GM18511 (cell line): ENCODE results near the gene ADAMTS2.

ENCODE experiments used
- ATAC-seq: cut with Tn5 transposase; IDR thresholded peaks from one replicate; pipeline ENCODE4 v1.9.1; 2021; ENCODE audit warnings: mild to moderate bottlenecking, moderate library complexity; ENCODE audit not compliant: unreplicated experiment

ADAMTS2 gene

DNA sequence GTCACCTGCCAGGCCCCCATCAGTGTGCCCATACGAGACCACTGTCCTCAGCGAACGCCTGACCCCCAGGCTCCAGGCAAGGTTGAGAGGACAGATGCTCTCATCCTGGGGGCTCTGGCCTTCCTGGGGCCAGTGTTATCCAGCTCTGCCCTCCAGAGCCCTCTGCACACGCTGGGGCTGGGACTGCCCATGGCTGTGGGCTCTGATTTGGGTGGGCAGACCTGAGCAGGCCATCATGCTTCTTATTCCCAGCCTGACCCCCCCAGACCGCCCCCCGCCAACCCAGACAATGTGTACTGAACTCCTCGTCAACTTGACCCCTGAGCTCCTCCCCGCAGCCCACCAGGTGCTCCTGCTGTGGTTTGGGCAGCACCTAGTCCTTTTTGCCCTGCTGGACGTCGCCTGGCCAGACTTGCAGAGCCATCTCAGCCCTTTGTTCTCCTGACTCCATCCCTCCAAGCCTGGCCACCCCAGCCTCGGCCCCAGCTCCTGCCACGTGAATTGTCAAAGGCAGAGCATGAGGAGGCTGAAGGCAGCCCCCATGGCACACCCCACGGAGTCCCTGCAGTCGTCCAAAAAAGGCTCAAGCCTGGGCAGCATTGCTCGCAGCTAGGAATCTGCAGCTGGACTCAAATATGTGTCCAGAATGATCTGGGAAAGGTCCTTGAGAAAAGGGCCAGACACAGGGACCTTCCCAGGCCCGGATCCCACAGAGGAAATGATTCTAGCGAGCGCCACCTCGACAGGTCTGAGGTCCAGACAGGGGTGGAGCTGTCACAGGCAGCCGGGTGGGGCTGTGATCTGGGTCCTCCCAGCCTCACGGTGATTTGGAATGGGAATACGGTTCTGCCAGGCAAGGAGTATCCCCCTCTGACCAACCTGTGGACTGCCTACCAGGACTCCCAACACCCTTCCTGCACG is 87.0 kb downstream of the ADAMTS2 start:
- ATAC-seq: no peak

DNA sequence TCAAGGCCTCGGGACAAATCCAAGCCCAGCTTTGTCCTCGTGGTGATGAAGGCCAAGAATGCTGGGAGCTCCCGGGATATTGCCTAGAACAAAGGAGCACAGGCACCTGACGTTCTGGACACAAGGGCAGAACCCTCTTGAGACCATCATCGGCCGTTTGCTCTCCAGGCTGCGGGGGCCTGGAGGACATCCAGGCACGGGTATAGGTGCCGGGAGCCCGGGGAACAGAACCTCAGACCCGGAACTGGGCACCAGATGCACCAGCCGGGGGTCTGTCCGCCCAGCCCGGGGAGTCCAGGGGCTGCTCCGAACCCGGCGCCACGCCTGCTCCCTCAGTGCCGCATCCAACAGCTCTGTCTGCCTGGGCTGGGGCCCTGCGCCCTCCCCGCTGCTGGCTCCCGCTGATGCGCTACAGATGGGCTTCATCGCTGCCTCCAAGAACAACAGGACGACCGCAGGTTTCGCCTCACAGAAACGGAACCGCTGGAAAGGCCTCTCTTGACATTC is 88.0 kb downstream of the ADAMTS2 start:
- ATAC-seq: no peak

DNA sequence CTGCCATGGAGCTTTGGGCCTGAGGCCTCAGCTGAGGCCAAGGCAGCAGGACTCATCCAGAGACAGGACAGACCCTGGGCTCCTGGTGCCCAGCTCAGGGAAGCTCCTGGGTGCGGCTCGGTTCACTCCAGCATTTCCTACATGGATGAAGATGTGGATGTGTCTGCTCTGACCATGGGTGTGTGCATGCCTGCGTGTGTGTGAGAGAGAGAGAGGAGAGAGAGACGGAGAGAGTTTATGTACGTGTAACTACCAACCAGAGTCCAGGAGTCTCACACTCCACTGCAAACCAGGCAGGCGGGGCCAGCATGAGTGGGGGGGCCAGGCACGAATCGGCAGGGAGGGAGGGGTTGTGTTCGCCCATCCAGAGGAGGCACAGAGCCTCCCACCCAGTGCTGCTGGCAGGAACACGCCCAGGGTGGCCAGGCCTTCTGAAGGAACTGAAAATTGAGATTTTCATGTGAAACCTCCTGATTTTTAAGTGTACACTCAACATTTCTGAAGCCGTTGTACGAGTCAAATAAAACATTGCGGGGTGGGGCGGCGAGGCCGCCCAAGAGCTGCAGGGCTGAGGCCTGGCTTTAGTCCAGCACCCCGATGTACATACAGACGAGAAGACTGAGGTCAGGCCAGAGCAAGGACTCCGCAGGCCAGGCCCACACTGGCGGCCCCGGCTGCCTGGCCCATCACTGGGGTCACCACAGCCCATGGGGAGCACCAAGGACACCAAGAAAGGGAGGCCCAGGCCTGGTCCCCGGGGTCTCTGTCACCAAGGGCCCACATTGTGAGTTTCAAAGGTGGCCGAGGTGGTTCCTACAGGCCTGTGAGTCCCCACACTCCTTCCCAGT is 88.7 kb downstream of the ADAMTS2 start:
- no peak for ATAC-seq

DNA sequence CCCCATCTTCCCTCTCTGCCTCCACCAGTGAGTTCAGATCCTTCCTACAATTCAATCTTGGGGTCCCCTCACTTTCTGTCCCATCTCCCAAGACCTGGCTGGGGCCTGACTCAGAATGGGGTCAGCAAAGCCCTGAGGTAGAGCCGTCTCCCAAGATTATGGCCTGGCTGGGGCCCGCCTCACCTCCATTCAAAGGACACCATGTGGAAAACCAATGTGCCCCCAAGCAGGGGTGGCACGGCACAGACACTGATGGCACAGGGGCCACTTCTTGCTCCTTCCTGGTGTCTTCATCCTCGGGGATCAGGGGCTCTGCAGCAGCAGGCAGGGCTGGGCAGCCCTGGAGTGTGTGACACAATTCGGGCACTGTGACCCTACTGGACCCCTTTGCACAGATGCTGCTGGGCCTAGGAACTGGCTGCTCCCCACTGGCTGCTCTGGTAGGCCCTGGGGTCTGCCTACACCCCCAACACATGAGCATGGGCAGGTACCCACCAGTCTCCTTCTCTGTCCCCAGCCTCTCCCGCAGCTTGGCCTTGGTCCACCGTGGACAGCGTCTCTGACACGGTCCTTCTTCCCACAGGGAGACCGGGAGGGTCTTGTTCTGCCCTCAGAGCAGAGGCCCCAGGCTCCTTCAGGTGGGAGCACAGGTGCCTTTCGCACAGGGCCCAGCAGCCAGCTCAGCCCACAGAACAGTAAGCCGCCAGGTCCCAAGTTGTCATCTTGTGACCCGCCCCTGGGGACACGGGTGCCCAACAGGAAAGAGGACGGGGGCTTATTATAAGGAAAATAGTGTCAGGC is 89.5 kb downstream of the ADAMTS2 start:
- ATAC-seq: no peak

DNA sequence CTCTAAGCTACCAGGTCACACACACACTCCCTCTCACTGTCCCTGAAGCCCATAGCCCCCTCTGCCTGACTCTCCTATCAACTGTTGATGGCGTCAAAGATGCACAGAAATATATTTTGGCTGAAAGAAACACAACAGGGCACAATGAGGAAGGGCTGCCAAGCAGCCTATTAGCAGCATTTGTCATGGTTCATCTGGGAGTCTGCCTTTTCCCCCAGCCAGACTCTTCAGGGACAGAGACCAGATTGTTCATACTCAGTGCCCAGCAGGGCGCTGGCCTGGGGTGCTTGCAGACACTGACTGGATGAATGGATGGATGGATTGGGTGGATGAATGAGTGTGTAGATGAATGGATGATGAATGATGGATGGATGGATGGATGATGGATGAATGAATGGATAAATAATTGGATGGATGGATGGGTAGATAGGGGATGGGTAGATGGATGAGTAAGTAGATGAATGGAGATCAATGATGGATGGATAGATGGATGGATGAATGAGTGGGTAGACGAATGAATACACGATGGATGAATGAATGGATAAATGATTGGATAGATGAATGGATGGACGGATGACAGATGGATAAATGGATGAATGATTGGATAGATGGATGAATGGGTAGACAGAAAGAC is 90.5 kb downstream of the ADAMTS2 start:
- no peak for ATAC-seq

DNA sequence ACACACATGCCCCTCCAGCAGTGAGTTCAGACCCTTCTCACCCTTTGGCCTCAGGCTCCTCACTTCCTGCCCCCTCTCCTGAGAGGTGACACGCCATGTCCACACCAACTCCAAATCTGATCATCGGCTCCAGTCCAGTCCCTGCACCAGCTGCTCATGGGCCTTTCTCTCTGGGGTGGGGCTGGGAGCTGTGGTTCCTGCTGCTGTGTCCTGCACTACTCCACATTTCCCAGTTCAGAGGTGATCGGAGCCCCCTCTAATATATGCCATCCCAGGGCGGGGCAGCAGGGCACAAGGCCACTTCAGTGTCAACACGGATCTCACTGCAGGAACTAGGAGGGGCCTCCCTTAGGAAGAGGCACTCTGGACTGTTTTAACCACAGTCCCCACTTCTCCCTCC is 91.5 kb downstream of the ADAMTS2 start:
- no peak for ATAC-seq

DNA sequence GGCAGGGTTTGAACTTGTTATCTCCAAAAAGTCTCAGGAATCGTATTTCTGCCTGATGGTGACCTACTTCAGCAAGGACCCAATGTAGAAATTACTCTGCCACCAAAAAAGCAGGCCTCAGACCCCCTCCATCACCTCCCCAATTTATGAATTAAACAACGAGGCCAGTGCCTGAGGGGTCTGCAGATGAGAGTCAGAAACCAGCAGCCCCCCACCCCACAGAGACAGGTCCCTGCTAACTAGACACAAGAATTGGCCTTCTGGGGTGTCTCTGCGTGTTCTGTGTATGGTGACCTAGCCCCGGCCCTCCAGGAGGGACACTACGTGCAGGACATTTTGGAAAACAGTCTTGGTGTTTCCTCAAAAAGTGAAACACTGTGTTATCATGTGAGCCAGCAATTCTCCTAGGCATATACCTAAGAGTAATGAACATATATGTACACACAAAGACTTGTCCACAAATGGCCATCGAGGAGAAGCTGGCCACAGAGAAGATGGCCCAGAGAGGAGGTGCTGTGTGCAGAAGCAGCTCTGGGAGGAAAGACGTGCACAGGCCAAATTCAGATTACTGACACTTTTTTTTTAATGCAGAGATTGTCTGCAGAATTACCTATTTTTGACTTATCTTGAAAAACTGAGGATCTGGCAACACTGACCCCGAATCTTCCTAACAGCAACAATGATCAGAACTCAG is 93.8 kb downstream of the ADAMTS2 start:
- no peak for ATAC-seq

DNA sequence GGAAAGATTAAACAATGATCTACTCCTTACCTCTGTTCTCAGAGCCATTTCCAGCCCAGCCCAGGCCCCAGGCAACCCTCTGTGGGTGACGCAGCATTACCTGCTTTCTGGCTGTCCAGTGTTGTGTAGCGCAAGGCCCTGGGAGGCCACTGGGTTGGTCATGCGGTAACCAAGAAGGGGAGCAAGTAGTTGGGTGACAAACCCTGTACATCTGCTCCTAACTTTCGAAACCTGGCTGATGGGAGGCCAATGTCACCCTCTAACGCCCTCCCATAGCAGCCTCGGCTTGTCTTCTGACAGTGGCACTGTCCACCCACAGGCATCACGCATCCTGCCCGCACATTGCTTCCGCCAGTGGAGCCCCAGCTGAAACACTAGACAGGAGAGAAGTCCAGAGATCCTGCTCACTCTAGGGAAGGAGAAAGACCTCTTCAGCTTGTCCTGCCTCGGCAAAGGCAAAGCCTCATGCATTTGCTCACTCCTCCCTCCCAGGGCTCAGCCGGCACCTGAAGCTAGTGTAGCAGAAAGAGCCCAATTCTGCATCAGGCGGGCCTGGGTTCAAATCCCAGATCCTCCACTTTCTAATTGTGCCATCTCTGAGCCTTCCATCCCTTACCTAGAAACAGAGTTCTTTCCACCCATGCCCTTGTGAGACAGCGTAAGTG is 94.6 kb downstream of the ADAMTS2 start:
- no peak for ATAC-seq

DNA sequence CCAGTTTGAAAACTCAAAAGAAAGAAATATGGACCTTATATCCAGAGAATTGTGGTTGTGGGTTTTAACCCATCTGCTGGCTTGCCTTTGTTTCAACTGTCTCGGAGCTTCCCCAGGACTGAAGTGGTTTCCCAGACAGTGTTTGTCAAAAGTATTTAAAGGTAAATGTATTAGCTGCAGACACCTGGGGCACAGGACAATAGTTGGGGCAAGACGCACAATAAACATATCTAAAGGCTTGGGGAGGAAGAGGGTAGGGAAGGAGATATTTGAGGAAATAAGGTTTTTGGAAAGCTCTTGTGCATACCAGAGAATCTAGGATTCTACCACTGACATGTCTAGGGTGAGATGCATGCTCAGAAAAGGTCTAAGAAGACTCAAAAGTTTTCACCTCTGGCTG is 99.0 kb downstream of the ADAMTS2 start:
- no peak for ATAC-seq

DNA sequence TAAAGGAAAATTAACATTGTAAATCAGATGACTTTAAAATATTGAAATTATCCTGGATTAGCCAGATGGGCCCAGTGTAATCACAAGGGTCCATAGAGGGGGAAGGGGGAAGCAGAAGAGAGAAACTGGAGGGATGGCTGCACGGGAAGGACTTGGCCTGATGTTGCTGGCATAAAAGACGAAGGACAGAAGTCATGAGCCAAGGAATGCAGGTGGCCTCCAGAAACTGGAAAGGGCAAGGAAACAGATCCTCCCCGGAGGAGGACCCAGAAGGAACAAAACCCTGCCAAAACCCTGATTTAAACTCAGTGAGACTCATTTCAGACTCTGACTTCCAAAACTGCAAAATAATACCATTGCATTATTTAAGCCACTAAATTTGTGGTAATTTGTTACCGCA is 100.2 kb downstream of the ADAMTS2 start:
- no peak for ATAC-seq

DNA sequence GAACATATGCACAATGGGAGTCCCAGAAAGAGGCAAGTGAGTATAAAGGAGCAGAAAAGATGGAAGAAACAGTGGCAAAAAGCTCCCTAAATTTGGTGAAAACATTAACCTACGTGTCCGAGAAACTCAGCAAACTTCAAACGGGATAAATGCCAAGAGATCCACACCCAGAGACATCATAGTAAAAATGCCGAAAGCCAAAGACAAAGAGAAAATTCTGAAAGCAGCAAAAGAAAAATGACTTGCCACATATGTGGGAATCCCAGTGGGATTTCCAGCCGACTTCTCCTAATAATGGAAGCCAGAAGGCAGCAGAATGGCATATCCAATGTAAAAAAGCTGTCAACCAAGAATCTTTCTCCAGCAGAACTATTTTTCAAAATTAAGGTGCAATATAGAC is 101.2 kb downstream of the ADAMTS2 start:
- ATAC-seq: no peak

DNA sequence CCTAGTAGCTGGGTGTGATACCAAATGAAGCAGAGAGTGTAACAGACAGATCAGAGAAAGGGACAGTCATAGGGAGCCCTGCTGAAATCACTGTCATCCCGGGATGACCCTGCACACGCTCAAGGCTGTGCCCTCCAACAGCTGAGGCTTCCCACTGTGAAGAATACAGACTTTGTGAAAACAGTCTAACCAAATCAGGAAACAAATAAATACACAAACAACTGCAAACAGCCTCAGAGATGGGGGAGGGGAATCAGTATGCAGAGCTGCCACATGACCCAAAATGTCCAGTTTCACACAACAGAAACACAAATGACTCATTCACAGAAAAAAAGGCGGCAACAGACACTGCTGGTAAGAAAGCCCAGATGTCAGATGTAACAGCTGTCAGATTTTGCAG is 101.9 kb downstream of the ADAMTS2 start:
- no peak for ATAC-seq

DNA sequence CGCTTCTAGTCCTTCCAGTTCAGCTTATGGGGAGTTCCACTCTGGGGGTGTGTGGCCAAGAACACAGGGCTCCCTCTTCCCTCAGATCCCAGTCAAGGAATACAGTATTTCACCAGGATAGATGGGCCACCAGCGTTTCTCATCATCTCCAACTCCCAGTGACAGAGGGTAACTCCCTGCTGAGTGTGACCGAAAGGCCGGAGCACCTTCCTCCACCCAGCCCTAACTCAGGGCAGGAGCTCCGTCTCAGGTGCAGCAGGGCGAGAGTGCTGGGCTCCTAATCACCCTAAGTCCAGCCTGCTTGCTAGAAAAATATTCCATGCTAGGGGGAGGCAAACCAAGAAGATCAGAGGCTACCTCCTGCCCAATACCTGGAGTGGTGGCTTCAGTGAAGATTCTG is 102.6 kb downstream of the ADAMTS2 start:
- ATAC-seq: no peak

DNA sequence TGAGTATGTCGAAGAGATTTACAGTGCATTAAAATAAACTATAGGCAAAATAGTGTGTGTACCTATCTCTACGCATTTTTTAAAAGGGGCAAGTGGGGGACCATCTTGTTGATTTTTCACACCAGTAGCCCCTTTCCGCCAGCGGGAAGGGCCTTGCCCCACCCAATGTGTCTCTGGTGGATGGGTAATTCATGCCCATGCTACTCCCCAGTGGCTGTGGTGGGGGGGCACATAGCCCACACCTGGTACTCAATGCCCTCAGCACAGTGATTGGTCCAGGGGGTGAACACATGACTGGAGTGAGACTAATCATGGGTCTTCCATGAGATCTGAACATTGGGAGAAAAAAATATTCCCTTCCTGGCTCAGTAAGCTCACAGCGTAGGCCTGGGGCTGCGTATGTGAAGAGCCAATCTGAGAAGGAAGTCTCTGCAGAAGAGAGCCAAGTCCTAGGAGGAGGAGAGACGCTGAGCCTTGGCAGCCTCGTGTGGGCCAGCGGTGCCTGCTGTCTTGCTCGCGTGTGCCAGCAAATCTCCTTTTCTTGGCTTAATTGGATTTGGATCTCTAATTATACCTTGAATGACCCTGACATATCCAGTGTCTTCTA is 103.4 kb downstream of the ADAMTS2 start:
- ATAC-seq: no peak

DNA sequence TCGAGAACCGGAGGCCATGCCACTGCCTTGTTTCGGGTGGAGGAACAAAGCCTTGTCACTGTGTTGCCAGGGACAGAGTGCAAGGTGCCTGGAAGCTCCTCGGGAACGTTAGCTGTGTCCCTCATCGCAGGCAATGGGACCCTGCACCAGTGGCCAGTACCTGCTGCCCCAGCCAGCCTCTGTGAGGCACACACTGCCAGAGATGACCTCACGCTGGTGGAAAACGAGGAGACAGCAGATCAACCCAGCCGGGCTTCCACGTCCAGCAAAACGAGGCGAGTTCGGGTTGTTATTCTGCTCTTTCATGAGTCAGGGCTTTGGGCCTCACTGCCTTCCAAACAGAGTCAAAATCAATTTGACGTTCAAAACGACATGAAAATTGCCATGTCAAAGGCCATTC is 104.1 kb downstream of the ADAMTS2 start:
- no peak for ATAC-seq

DNA sequence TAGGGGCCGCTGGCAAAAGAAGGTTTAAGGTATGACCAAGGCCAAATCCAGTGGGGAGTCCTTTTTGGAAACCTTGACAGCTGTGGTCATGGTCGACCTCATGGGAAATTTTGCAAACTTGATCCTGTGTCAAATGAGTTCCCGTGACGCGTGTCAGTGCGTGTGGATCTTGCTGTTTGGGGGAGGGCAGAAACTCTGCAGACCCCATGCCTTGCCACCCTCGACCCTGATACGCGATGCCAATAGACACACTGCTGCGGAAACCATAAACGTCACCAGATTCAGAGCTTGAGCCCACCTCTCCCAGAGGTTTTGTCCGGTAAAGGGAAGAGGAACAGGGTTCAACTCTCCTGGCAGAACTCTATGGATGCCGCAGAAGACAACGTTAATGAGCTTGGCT is 104.7 kb downstream of the ADAMTS2 start:
- no peak for ATAC-seq

DNA sequence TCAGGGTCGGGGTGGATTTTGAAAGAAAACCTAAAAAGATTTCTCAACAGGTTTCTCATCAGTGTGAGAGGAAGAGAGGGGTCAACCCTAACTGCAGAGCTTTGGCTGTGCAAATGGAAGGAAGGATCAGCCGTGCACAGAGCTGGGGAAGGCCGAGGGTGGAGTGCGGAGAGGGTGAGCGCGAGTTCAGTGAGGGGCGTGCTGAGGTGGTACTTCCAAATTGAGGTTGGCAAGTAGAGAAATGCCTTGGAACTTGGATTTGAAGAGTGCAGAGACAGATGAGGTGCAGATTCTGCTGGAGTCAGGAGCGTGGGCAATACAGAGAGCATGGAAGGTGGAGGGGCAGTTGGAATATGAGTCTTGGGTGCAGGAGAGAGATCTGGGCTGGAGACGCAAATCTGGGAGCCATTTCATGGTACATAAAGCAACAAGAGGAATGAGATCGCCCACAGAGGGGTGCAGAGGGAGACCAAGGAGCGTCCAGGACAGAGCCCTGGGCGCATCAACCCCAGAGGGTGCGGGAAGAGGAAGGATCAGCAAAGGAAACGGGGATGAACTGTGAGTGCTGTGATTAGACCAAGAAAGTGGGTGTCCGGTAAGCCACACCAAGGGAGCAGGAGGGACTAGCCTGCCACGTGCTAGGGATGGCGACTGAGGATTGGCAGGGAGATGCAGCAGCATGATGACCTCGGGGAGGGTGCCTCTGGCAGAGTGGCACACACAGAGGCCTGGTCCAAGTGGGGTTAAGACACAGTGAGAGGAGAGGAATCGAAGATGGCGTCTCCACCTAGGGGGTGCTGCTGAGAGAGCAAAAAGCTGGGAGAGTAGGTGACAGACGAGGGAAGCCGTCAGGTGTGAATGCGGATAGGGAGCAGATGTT is 105.8 kb downstream of the ADAMTS2 start:
- no peak for ATAC-seq

DNA sequence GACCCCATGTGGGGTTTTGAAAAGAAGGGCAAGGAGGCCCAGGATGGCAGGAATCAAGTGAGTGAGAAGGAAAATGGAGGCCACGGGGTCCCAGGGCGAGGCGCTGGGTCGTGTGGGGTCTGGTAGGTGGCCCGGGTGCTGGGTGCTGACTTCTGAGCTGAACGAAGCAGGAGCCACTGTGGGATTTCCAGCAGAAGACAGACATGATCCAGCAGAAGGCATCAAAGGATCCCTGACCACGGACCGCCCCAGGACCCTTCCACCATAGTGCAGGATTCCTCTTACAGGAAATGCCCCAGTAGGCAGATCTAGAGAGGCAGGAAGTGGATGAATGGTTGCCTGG is 106.7 kb downstream of the ADAMTS2 start:
- no peak for ATAC-seq
